ENCODE measurements around the gene DNAJC13.

GRCh38 chr3:132444383-132444782 lies 27.1 kb downstream of the DNAJC13 start:
- TF ChIP-seq, protein P1, sequence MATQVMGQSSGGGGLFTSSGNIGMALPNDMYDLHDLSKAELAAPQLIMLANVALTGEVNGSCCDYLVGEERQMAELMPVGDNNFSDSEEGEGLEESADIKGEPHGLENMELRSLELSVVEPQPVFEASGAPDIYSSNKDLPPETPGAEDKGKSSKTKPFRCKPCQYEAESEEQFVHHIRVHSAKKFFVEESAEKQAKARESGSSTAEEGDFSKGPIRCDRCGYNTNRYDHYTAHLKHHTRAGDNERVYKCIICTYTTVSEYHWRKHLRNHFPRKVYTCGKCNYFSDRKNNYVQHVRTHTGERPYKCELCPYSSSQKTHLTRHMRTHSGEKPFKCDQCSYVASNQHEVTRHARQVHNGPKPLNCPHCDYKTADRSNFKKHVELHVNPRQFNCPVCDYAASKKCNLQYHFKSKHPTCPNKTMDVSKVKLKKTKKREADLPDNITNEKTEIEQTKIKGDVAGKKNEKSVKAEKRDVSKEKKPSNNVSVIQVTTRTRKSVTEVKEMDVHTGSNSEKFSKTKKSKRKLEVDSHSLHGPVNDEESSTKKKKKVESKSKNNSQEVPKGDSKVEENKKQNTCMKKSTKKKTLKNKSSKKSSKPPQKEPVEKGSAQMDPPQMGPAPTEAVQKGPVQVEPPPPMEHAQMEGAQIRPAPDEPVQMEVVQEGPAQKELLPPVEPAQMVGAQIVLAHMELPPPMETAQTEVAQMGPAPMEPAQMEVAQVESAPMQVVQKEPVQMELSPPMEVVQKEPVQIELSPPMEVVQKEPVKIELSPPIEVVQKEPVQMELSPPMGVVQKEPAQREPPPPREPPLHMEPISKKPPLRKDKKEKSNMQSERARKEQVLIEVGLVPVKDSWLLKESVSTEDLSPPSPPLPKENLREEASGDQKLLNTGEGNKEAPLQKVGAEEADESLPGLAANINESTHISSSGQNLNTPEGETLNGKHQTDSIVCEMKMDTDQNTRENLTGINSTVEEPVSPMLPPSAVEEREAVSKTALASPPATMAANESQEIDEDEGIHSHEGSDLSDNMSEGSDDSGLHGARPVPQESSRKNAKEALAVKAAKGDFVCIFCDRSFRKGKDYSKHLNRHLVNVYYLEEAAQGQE (IDR thresholded peaks at IDR 0.05): no peak
- TF ChIP-seq, protein P2, sequence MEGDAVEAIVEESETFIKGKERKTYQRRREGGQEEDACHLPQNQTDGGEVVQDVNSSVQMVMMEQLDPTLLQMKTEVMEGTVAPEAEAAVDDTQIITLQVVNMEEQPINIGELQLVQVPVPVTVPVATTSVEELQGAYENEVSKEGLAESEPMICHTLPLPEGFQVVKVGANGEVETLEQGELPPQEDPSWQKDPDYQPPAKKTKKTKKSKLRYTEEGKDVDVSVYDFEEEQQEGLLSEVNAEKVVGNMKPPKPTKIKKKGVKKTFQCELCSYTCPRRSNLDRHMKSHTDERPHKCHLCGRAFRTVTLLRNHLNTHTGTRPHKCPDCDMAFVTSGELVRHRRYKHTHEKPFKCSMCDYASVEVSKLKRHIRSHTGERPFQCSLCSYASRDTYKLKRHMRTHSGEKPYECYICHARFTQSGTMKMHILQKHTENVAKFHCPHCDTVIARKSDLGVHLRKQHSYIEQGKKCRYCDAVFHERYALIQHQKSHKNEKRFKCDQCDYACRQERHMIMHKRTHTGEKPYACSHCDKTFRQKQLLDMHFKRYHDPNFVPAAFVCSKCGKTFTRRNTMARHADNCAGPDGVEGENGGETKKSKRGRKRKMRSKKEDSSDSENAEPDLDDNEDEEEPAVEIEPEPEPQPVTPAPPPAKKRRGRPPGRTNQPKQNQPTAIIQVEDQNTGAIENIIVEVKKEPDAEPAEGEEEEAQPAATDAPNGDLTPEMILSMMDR (IDR thresholded peaks at IDR 0.05; ENCODE audit: low read depth, low read length, missing input control): no peak
- TF ChIP-seq HNF4G (IDR thresholded peaks at IDR 0.05): no peak
- TF ChIP-seq RAD21 (IDR thresholded peaks at IDR 0.05): no peak
- TF ChIP-seq, protein P3, sequence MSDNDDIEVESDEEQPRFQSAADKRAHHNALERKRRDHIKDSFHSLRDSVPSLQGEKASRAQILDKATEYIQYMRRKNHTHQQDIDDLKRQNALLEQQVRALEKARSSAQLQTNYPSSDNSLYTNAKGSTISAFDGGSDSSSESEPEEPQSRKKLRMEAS (IDR thresholded peaks at IDR 0.05): no peak
- TF ChIP-seq EGR1 (IDR thresholded peaks at IDR 0.05; ENCODE audit: low read depth in 2 of 2): no peak
- TF ChIP-seq ZBTB33 (IDR thresholded peaks at IDR 0.05): no peak
- TF ChIP-seq, protein P4, sequence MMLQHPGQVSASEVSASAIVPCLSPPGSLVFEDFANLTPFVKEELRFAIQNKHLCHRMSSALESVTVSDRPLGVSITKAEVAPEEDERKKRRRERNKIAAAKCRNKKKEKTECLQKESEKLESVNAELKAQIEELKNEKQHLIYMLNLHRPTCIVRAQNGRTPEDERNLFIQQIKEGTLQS (IDR thresholded peaks at IDR 0.05): no peak
- no peak for TF ChIP-seq JUND (IDR thresholded peaks at IDR 0.05)
- TF ChIP-seq YY1 (IDR thresholded peaks at IDR 0.05): no peak

Data from liver (tissue), 3 donors.